T-helper 17 cell (primary cell): ENCODE measurements around the gene A1CF. TPM values are rescaled to one million over a fixed set of nuclear protein-coding genes. Genes with fewer than 3 reads are reported as not detected.

Source experiments
- total RNA-seq, 4 donors: library from RNA in 2 of 4; stranded (reverse) in 2 of 4; gene quantifications; one replicate each; pipeline ENCODE4 v1.2.3 and lab custom pipeline; 2022 to 2026

Gene A1CF
- total RNA-seq, 2 donors from 2014 or later = not detected

Other genes with a start within 250 kb of the A1CF start
- gene ASAH2B, start 145.7 kb downstream of the A1CF start, total RNA-seq = 1 to 10 TPM; 1.3 TPM
- gene PRKG1, start 188.9 kb upstream of the A1CF start, total RNA-seq = 1 to 10 TPM in 1 of 2 donors, under 1 TPM in 1; 0.27 to 4.1 TPM